ENCODE data around the gene APOBEC3A. TPM values are rescaled to one million over a fixed set of nuclear protein-coding genes. Genes with fewer than 3 reads are reported as not detected.

The APOBEC3A gene
- total RNA-seq = not detected

- DNase-seq = no peak
These were observed at the start of gene APOBEC3A for GRCh38 chr22:38957046-38957770. Gene APOBEC3A (plus strand): TSS chr22:38957609. CDS start chr22:38957692, 83 bp downstream.

- no peak for DNase-seq
These were observed 49.6 kb upstream of the APOBEC3A start for GRCh38 chr22:38907767-38908166.

- DNase-seq = no peak
These were observed 46.0 kb upstream of the APOBEC3A start for GRCh38 chr22:38911434-38911833.

GRCh38 chr22:38919631-38920190, 37.7 kb upstream of the APOBEC3A start:
- DNase-seq = no peak

- DNase-seq = no peak
These were observed 36.3 kb upstream of the APOBEC3A start for GRCh38 chr22:38921120-38921519.

GRCh38 chr22:38921806-38922205, 35.6 kb upstream of the APOBEC3A start:
- DNase-seq = no peak

- DNase-seq = no peak
These were observed 33.7 kb upstream of the APOBEC3A start for GRCh38 chr22:38923463-38924346.

GRCh38 chr22:38924347-38924952, 33.0 kb upstream of the APOBEC3A start:
- no peak for DNase-seq

GRCh38 chr22:38925571-38926041, 31.8 kb upstream of the APOBEC3A start:
- DNase-seq = no peak

GRCh38 chr22:38927033-38927781, 30.2 kb upstream of the APOBEC3A start:
- peak; percentile 15 for DNase-seq

- no peak for DNase-seq
These were observed 26.9 kb upstream of the APOBEC3A start for GRCh38 chr22:38930512-38930911.

GRCh38 chr22:38935023-38935422, 22.4 kb upstream of the APOBEC3A start:
- no peak for DNase-seq

GRCh38 chr22:38935616-38936015, 21.8 kb upstream of the APOBEC3A start:
- no peak for DNase-seq

GRCh38 chr22:38936562-38936961, 20.8 kb upstream of the APOBEC3A start:
- no peak for DNase-seq

- DNase-seq = no peak
These were observed 20.4 kb upstream of the APOBEC3A start for GRCh38 chr22:38937036-38937435.

GRCh38 chr22:38937541-38937940, 19.9 kb upstream of the APOBEC3A start:
- DNase-seq = no peak

GRCh38 chr22:38938221-38938620, 19.2 kb upstream of the APOBEC3A start:
- DNase-seq = no peak

- no peak for DNase-seq
These were observed 18.5 kb upstream of the APOBEC3A start for GRCh38 chr22:38938925-38939324.

GRCh38 chr22:38940811-38941384, 16.5 kb upstream of the APOBEC3A start:
- DNase-seq = no peak

GRCh38 chr22:38941488-38941987, 15.9 kb upstream of the APOBEC3A start:
- DNase-seq = no peak

GRCh38 chr22:38942702-38943101, 14.7 kb upstream of the APOBEC3A start:
- DNase-seq = no peak

- no peak for DNase-seq
These were observed 14.2 kb upstream of the APOBEC3A start for GRCh38 chr22:38943201-38943600.

All from effector CD4-positive, alpha-beta T cell (primary cell).